Measurements from ENCODE around the gene ADGRL1. TPM values are rescaled to one million over a fixed set of nuclear protein-coding genes. Genes with fewer than 3 reads are reported as not detected.
"Not testable (repeated sequence)": the region's sequence is repeated elsewhere in the genome, so short reads cannot be mapped to it uniquely, and the experiment has no call there.

Gene ADGRL1
- 2.1 and 5.9 TPM in 2 replicates for total RNA-seq

GRCh38 chr19:14205452-14206287, at the start of gene ADGRL1:
Gene ADGRL1 (minus strand): TSS chr19:14206169. CDS start chr19:14183602, 22,567 bp downstream.
- not testable (repeated sequence) for H3K36me3 ChIP-seq (ENCODE audit: control insufficient read depth, insufficient read depth, low read length); DNase-seq (ENCODE audit: low read depth); FAIRE-seq; H3K27me3 ChIP-seq (ENCODE audit: control insufficient read depth, insufficient read depth, low read length)
- H3K4me3 ChIP-seq (ENCODE audit: low read depth, low read length), result peak within 1 kb of the TSS; percentile 36

- not testable (repeated sequence) for H3K36me3 ChIP-seq (ENCODE audit: control insufficient read depth, insufficient read depth, low read length); FAIRE-seq; H3K4me3 ChIP-seq (ENCODE audit: low read depth, low read length); H3K27me3 ChIP-seq (ENCODE audit: control insufficient read depth, insufficient read depth, low read length); DNase-seq (ENCODE audit: low read depth)
These were observed 49.3 kb upstream of the ADGRL1 start for GRCh38 chr19:14255316-14255715.

GRCh38 chr19:14253822-14254599, 48.0 kb upstream of the ADGRL1 start:
- not testable (repeated sequence) for FAIRE-seq; H3K27me3 ChIP-seq (ENCODE audit: control insufficient read depth, insufficient read depth, low read length); DNase-seq (ENCODE audit: low read depth); H3K4me3 ChIP-seq (ENCODE audit: low read depth, low read length); H3K36me3 ChIP-seq (ENCODE audit: control insufficient read depth, insufficient read depth, low read length)

- H3K36me3 ChIP-seq (ENCODE audit: control insufficient read depth, insufficient read depth, low read length); FAIRE-seq; DNase-seq (ENCODE audit: low read depth); H3K27me3 ChIP-seq (ENCODE audit: control insufficient read depth, insufficient read depth, low read length); H3K4me3 ChIP-seq (ENCODE audit: low read depth, low read length): not testable (repeated sequence)
These were observed 46.2 kb upstream of the ADGRL1 start for GRCh38 chr19:14252136-14252535.

GRCh38 chr19:14250870-14251269, 44.9 kb upstream of the ADGRL1 start:
- FAIRE-seq, result no peak
- no peak for DNase-seq (ENCODE audit: low read depth)
- TF ChIP-seq CTCF (IDR thresholded peaks at IDR 0.05; ENCODE audit: insufficient read depth, low read length, severe bottlenecking), result no peak
- Histone ChIP-seq H3K4me3 (ENCODE audit: low read depth, low read length) (no peak overlapping the region), H3K36me3 (ENCODE audit: control insufficient read depth, insufficient read depth, low read length) (no peaks in the 10 kb centered on the region), H3K27me3 (ENCODE audit: control insufficient read depth, insufficient read depth, low read length) (no peaks in the 10 kb centered on the region)

GRCh38 chr19:14250315-14250714, 44.3 kb upstream of the ADGRL1 start:
- H3K27me3 ChIP-seq (ENCODE audit: control insufficient read depth, insufficient read depth, low read length); FAIRE-seq; H3K36me3 ChIP-seq (ENCODE audit: control insufficient read depth, insufficient read depth, low read length); H3K4me3 ChIP-seq (ENCODE audit: low read depth, low read length); DNase-seq (ENCODE audit: low read depth): not testable (repeated sequence)

- H3K27me3 ChIP-seq (ENCODE audit: control insufficient read depth, insufficient read depth, low read length); H3K4me3 ChIP-seq (ENCODE audit: low read depth, low read length); H3K36me3 ChIP-seq (ENCODE audit: control insufficient read depth, insufficient read depth, low read length); DNase-seq (ENCODE audit: low read depth); FAIRE-seq: not testable (repeated sequence)
These were observed 43.9 kb upstream of the ADGRL1 start for GRCh38 chr19:14249891-14250290.

GRCh38 chr19:14249012-14249754, 43.2 kb upstream of the ADGRL1 start:
- not testable (repeated sequence) for H3K27me3 ChIP-seq (ENCODE audit: control insufficient read depth, insufficient read depth, low read length); H3K36me3 ChIP-seq (ENCODE audit: control insufficient read depth, insufficient read depth, low read length); DNase-seq (ENCODE audit: low read depth); FAIRE-seq
- H3K4me3 ChIP-seq (ENCODE audit: low read depth, low read length), result peak overlapping the region; percentile 37

GRCh38 chr19:14248578-14249011, 42.6 kb upstream of the ADGRL1 start:
- Histone ChIP-seq H3K4me3 (ENCODE audit: low read depth, low read length) (peak overlapping the region; percentile 37), H3K36me3 (ENCODE audit: control insufficient read depth, insufficient read depth, low read length) (no peaks in the 10 kb centered on the region), H3K27me3 (ENCODE audit: control insufficient read depth, insufficient read depth, low read length) (no peaks in the 10 kb centered on the region)
- no peak for TF ChIP-seq CTCF (IDR thresholded peaks at IDR 0.05; ENCODE audit: insufficient read depth, low read length, severe bottlenecking)
- DNase-seq (ENCODE audit: low read depth), result no peak
- no peak for FAIRE-seq

- H3K27me3 ChIP-seq (ENCODE audit: control insufficient read depth, insufficient read depth, low read length); H3K36me3 ChIP-seq (ENCODE audit: control insufficient read depth, insufficient read depth, low read length); FAIRE-seq; DNase-seq (ENCODE audit: low read depth): not testable (repeated sequence)
- H3K4me3 ChIP-seq (ENCODE audit: low read depth, low read length), result peak overlapping the region; percentile 37
These were observed 41.8 kb upstream of the ADGRL1 start for GRCh38 chr19:14247548-14248471.

- not testable (repeated sequence) for FAIRE-seq
These were observed 41.2 kb upstream of the ADGRL1 start for GRCh38 chr19:14247205-14247547.

More at GRCh38 chr19:14247205-14247547, 41.2 kb upstream of the ADGRL1 start:
- not testable (repeated sequence) for H3K27me3 ChIP-seq (ENCODE audit: control insufficient read depth, insufficient read depth, low read length); H3K4me3 ChIP-seq (ENCODE audit: low read depth, low read length); DNase-seq (ENCODE audit: low read depth); H3K36me3 ChIP-seq (ENCODE audit: control insufficient read depth, insufficient read depth, low read length)

Data from bronchial epithelial cell (primary cell).